ENCODE results near the gene PRPSAP2. TPM values are rescaled to one million over a fixed set of nuclear protein-coding genes. Genes with fewer than 3 reads are reported as not detected.
"Not testable (repeated sequence)": the region's sequence is repeated elsewhere in the genome, so short reads cannot be mapped to it uniquely, and the experiment has no call there.

PRPSAP2 gene
- total RNA-seq, 8 experiments from 2014 or later, result 39.0 to 89.8 (median 63.7) TPM

DNA sequence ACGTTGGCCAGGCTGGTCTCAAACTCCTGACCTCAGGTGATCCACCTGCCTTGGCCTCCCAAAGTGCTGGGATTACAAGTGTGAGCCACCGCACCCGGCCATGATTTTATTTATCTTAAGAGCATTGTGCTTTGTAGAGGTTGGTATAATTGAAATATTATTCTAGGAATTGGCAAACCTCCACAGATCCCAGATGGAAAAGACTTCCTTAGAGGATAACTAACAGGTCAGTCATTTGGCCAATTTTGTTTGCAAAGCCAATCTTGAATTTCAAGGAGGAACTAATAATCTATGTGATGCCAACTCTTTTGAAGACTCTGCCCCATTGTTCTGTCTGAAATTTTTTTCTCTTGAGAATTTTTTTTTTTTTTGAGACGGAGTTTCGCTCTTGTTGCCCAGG lies 47.3 kb downstream of the PRPSAP2 start:
- in situ Hi-C loops (cut with MboI; ENCODE audit: low pct_unique_long_range_greater_than_20kb in 2 of 9, low sequenced_read_pairs in 9 of 9, unreplicated experiment in 9 of 9), result no loop called here
- WGBS, 10 experiments, result 78 to 100% (median 100%) methylated on average over 1 to 4 of the region's 5 CpGs; no CpG with 5 or more reads in 1 of the 10 experiments
- H3K4me3 ChIP-seq, result no peak overlapping the region
- H3K4me1 ChIP-seq (replicated peaks in 1 of 2), result no peaks in the 10 kb centered on the region
- H3K27ac ChIP-seq, result no peak overlapping the region
- ATAC-seq (replicated peaks in 6 of 8), result no peak

DNA sequence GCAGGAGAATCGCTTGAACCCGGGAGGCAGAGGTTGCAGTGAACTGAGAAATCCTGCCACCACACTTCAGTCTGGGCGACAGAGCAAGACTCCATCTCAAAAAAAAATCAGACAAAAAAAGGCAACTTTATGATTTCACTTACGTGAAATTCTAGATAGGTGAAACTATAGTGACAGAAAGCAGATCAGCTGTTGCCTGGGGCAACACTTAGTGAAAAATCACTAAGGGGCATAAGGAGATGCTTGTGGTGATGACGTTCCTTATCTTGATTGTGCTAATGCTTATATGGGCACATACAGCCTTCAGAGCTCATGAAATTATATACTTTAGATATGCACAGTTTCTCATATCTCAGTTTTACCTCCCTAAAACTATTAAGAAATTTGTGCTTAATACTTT lies 52.4 kb downstream of the PRPSAP2 start:
- 86 to 100% (median 90%) methylated on average over 1 to 5 of the region's 5 CpGs; no CpG with 5 or more reads in 4 of the 10 experiments for WGBS, 10 experiments
- Histone ChIP-seq H3K27ac (no peak overlapping the region), H3K4me3 (no peak overlapping the region), H3K4me1 (replicated peaks in 1 of 2) (no peaks in the 10 kb centered on the region)
- in situ Hi-C loops (cut with MboI; ENCODE audit: low pct_unique_long_range_greater_than_20kb in 2 of 9, low sequenced_read_pairs in 9 of 9, unreplicated experiment in 9 of 9), result no loop called here
- ATAC-seq (replicated peaks in 6 of 8), result no peak

DNA sequence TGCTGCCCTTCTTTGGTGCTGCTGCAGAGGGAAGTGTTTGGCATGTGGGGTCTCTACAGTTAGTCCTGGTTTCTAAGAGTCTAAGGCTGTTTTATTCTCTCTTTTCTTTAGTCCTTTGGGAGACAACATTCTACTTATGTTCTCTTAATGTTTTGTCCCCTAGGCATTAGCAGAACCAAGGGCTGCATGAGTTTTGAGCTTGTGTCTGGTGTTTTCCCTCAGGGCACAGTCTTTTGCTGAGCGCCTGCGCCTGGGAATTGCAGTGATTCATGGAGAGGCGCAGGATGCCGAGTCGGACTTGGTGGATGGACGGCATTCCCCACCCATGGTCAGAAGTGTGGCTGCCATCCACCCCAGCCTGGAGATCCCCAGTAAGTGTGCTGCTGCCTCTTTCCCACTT lies 53.0 kb downstream of the PRPSAP2 start:
- ATAC-seq (replicated peaks in 6 of 8), result no peak
- H3K27ac ChIP-seq, result no peak overlapping the region
- H3K4me3 ChIP-seq, result no peak overlapping the region
- 80 to 100% (median 97%) methylated on average over 1 to 5 of the region's 6 CpGs; no CpG with 5 or more reads in 3 of the 10 experiments for WGBS, 10 experiments
- in situ Hi-C loops (cut with MboI; ENCODE audit: low pct_unique_long_range_greater_than_20kb in 2 of 9, low sequenced_read_pairs in 9 of 9, unreplicated experiment in 9 of 9), result no loop called here
- no peaks in the 10 kb centered on the region for H3K4me1 ChIP-seq (replicated peaks in 1 of 2)

DNA sequence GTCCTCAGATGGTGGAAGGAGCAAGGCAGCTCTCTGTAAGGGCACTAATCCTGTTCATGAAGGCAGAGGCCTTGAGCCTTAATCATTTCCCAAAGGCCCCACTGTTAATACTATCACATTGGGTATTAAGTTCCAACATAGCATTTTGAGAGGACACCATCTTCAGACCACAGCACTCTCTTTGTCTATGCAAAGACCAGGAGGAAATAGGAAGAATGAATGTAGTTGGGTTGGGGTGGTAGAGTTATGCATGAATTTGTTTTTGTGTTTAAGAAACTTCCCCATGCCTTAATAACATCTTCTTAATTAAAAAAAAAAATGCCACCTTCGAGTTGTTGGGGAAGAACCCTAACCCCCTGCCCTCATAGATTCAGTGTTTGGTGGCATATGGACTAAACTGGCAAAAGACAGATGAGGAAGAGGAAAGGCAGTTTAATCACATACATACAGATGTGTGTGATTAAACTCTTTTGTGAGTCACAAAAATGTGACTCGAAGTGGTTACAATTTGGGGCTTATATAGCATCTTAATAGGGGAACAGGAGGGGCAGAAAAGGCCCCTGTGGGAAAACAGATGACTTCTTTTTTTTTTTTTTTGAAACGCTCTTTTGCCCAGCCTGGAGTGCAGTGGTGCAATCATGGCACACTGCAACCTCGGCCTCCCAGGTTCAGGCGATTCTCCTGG lies 59.0 kb downstream of the PRPSAP2 start:
- H3K27ac ChIP-seq, result no peak overlapping the region
- H3K4me1 ChIP-seq (replicated peaks in 1 of 2), result peaks cover 2 to 4% of the 10 kb centered on the region in 2 donors
- no peak overlapping the region for H3K4me3 ChIP-seq
- no peak for ATAC-seq (replicated peaks in 6 of 8)
- 17 to 100% (median 63%) methylated on average over 1 to 5 of the region's 5 CpGs; no CpG with 5 or more reads in 1 of the 10 experiments for WGBS, 10 experiments
- in situ Hi-C loops (cut with MboI; ENCODE audit: low pct_unique_long_range_greater_than_20kb in 2 of 9, low sequenced_read_pairs in 9 of 9, unreplicated experiment in 9 of 9), result no loop called here

DNA sequence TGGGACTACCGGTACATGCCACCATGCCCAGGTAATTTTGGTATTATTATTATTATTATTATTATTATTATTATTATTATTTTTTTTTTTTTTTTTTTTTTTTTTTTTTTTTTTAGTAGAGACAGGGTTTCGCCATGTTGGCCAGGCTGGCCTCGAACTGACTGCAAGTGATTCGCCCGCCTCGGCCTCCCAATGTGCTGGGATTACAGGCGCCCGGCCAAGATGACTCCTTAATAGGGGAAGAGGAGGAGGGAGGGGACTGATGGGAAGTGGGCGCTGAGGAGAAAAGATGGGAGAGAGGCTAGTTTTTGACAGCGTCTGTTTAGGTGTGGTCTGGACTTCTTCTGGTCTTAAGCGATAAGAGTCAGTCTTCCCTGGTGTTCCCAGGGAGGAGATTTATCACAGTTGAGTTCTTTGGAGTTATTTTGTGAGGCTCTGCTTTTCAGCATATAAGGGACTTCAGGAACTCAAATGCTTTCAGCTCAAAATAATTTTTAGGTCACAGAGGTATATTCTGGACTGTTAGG lies 59.6 kb downstream of the PRPSAP2 start:
- H3K4me3 ChIP-seq, result no peak overlapping the region
- no peak overlapping the region for H3K27ac ChIP-seq
- 80 to 100% (median 95%) methylated on average over 1 to 11 of the region's 11 CpGs; no CpG with 5 or more reads in 3 of the 10 experiments for WGBS, 10 experiments
- H3K4me1 ChIP-seq (replicated peaks in 1 of 2), result peaks cover 2 to 4% of the 10 kb centered on the region in 2 donors
- ATAC-seq (replicated peaks in 6 of 8), result no peak
- in situ Hi-C loops (cut with MboI; ENCODE audit: low pct_unique_long_range_greater_than_20kb in 2 of 9, low sequenced_read_pairs in 9 of 9, unreplicated experiment in 9 of 9), result no loop called here

DNA sequence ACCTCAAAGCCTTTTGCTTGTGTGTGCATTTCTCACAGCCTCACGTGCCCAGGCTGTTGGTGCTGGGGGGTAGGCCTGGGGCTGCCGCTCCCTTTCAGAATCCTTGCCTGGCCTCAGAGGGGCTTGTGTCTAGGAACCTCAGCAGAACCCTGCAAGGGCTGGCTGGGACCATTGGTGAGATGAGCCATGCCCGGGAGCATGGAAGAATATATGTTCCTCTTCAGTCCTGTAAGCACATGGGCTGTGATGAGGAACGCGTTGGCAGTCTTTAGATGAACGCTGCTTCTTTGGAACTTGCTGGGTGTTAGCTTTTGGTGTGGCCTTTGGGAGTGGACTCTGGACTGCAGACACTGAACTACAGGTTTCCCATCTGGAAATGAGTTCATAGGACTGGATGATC lies 62.0 kb downstream of the PRPSAP2 start:
- peak in 2 of 8 experiments; percentile 64 to 65 for ATAC-seq (replicated peaks in 6 of 8)
- WGBS, 10 experiments, result 0 to 100% (median 73%) methylated on average over 1 to 4 of the region's 6 CpGs; no CpG with 5 or more reads in 3 of the 10 experiments

DNA sequence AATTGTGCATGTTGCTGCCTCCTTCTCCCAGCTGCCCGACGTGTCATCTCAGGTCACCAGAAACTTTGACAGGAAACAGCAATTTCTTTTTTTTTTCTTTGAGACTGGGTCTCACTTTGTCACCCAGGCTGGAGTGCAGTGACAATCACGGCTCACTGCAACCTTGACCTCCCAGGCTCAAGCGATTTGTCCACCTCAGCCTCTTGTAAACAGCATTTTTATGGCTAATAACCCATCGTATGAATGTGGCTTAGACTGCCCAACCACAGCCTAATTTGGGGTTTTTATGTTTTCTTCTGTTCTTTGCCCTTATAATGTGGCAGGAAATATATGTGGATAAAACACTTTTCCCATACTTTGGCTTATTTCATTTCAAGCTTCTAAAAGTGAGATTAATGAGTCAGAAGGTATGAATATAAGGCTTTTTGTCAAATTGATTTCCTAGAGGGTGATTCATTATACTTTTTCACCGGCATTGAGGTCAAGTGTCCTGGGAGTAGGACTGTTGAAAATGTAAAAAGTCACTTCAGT lies 63.0 kb downstream of the PRPSAP2 start:
- in situ Hi-C loops (cut with MboI; ENCODE audit: low pct_unique_long_range_greater_than_20kb in 2 of 9, low sequenced_read_pairs in 9 of 9, unreplicated experiment in 9 of 9), result no loop called here
- no peak overlapping the region for H3K4me3 ChIP-seq
- H3K4me1 ChIP-seq (replicated peaks in 1 of 2), result peaks cover 2 to 4% of the 10 kb centered on the region in 2 donors
- WGBS, 10 experiments, result 4 to 81% (median 38%) methylated on average over 1 to 6 of the region's 6 CpGs
- H3K27ac ChIP-seq, result no peak overlapping the region
- ATAC-seq (replicated peaks in 6 of 8), result peak in 1 of 8 experiments; percentile 35

More for the DNA sequence above, 62.0 kb downstream of the PRPSAP2 start:
- Histone ChIP-seq H3K27ac (no peak overlapping the region), H3K4me3 (no peak overlapping the region), H3K4me1 (replicated peaks in 1 of 2) (peaks cover 2 to 4% of the 10 kb centered on the region in 2 donors)
- in situ Hi-C loops (cut with MboI; ENCODE audit: low pct_unique_long_range_greater_than_20kb in 2 of 9, low sequenced_read_pairs in 9 of 9, unreplicated experiment in 9 of 9), result no loop called here

DNA sequence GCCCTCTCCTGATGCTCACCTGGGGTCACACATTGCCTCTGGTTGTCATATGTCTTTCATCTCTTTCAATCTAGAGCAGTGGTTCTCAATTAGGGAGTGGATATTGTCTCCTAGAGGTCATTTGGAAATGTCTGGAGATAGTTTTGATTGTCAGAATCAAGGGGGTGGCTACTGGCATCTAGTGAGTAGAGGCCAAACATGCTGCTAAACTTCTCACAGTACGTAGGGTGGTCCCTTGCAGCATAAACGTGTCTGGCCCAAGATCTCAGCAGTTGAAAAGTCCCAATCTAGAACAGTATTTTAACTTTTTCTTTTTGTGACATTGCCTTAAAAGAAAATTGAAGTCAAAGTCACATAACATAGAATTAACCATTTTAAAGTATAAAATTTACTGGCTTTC lies 63.6 kb downstream of the PRPSAP2 start:
- no peak for ATAC-seq (replicated peaks in 6 of 8)
- Histone ChIP-seq H3K4me1 (replicated peaks in 1 of 2) (peaks cover 2 to 4% of the 10 kb centered on the region in 2 donors), H3K4me3 (no peak overlapping the region), H3K27ac (no peak overlapping the region)
- in situ Hi-C loops (cut with MboI; ENCODE audit: low pct_unique_long_range_greater_than_20kb in 2 of 9, low sequenced_read_pairs in 9 of 9, unreplicated experiment in 9 of 9), result no loop called here
- WGBS, 10 experiments, result 50 to 100% (median 80%) methylated on average over 1 to 2 of the region's 2 CpGs; no CpG with 5 or more reads in 5 of the 10 experiments

DNA sequence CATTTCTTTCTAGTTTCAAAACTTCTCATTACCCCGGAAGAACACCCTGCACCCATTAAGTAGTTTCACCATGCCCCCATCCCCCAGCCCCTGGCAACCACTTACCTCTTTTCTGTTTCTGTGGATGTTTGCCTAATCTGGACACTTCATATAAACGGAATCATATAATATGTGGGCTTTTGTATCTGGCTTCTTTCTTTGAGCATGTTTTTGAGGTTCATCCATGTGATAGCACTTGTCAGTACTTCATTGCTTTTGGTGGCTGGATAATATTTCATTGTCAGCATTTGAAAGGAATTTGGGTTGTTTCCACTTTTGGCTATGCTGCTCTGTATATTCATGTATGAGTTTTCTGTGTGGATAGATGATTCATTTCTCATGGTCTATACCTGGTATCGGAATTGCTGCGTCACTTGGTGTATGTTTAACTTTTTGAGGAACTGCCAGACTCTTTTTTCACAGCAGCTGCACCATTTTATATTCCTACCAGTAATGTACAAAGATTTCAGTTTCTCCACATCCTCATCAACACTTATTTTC lies 64.1 kb downstream of the PRPSAP2 start:
- no peak for ATAC-seq (replicated peaks in 6 of 8)
- no peak overlapping the region for H3K27ac ChIP-seq
- H3K4me3 ChIP-seq, result no peak overlapping the region
- peaks cover 2 to 4% of the 10 kb centered on the region in 2 donors for H3K4me1 ChIP-seq (replicated peaks in 1 of 2)
- 65 to 100% (median 94%) methylated on average over 2 to 4 of the region's 4 CpGs; no CpG with 5 or more reads in 4 of the 10 experiments for WGBS, 10 experiments
- in situ Hi-C loops (cut with MboI; ENCODE audit: low pct_unique_long_range_greater_than_20kb in 2 of 9, low sequenced_read_pairs in 9 of 9, unreplicated experiment in 9 of 9), result no loop called here

DNA sequence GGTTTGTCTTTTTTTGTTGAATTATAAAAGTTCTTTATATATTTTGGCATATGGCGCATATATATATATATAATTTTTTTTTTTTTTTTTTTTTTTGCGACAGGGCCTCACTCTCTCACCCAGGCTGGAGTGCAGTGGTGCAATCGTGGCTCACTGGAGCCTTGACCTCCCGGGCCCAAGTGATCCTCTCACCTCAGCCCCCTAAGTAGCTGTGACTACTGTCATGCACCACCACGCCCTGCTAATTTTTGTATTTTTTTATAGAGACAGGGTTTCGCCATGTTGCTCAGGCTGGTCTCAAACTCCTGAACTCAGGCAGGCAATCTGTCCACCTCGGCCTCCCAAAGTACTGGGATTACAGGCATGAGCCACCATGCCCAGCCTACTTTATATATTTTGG lies 64.7 kb downstream of the PRPSAP2 start:
- ATAC-seq (replicated peaks in 6 of 8); H3K4me3 ChIP-seq; H3K27ac ChIP-seq; H3K4me1 ChIP-seq (replicated peaks in 1 of 2); in situ Hi-C loops (cut with MboI; ENCODE audit: low pct_unique_long_range_greater_than_20kb in 2 of 9, low sequenced_read_pairs in 9 of 9, unreplicated experiment in 9 of 9): not testable (repeated sequence)
- WGBS, 10 experiments, result 92 to 100% (median 100%) methylated on average over 1 to 7 of the region's 7 CpGs

DNA sequence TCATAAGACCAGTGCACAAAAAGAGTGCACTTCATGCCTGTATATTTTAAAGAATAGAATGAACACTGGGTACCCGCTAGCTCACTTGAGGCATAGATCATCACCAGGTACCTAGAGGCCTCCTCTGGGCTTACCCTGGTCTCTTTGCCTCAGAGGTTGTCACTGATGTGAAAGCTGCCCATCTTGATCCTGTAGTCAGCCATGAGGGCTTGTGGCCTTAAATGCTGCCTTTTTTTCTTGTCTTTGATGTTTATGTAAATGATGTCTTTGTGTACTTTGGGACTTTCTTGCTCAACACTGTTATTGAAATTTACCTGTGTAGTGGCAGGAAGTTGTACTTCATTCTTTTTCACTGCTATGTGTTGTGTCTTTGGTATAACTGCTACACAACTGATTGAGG lies 67.3 kb downstream of the PRPSAP2 start:
- 88 to 100% (median 100%) methylated on average over 1 of the region's 1 CpG; no CpG with 5 or more reads in 4 of the 10 experiments for WGBS, 10 experiments
- ATAC-seq (replicated peaks in 6 of 8), result no peak
- Histone ChIP-seq H3K4me1 (replicated peaks in 1 of 2) (peaks cover 2 to 4% of the 10 kb centered on the region in 2 donors), H3K4me3 (no peak overlapping the region), H3K27ac (no peak overlapping the region)
- in situ Hi-C loops (cut with MboI; ENCODE audit: low pct_unique_long_range_greater_than_20kb in 2 of 9, low sequenced_read_pairs in 9 of 9, unreplicated experiment in 9 of 9), result loop anchor here in 1 of 9 experiments (25.0 kb wide), 1 partner anchor 113 kb away; no protein-coding TSS in a partner anchor

DNA sequence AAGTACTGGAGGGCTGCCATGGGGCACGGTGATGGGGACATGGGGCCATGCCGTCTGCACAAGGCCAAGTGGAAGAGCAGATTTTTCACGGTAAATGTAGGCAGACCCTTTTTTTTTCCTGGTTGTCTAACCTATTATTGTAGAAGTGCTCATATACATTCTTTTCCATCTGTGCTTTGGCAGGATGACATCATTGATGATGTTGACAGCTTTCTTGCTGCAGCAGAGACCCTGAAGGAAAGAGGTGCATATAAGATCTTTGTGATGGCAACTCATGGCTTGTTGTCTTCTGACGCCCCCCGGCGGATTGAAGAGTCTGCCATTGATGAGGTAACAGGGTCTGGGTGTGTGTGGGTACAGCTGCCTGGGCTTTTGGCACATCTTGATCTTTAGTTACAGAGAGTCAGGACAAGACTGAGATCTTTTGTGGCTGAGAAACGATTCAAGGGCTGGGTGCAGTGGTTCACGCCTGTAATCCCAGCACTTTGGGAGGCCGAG lies 70.7 kb downstream of the PRPSAP2 start:
- H3K27ac ChIP-seq, result no peak overlapping the region
- H3K4me3 ChIP-seq, result no peak overlapping the region
- ATAC-seq (replicated peaks in 6 of 8), result peak in 2 of 8 experiments; percentile 54 to 57
- in situ Hi-C loops (cut with MboI; ENCODE audit: low pct_unique_long_range_greater_than_20kb in 2 of 9, low sequenced_read_pairs in 9 of 9, unreplicated experiment in 9 of 9), result loop anchor here in 1 of 9 experiments (25.0 kb wide), 1 partner anchor 116 kb away; no protein-coding TSS in a partner anchor
- WGBS, 10 experiments, result 50 to 98% (median 94%) methylated on average over 2 to 9 of the region's 9 CpGs; no CpG with 5 or more reads in 2 of the 10 experiments
- H3K4me1 ChIP-seq (replicated peaks in 1 of 2), result no peaks in the 10 kb centered on the region

All from motor neuron (in vitro differentiated cells).